Brain microvascular endothelial cell (primary cell): ENCODE data around the gene SSBP3.

Experiments used
- DNase-seq: peaks from one replicate; pipeline ENCODE4 v3.0.0-alpha.2; 2020
- H3K27ac ChIP-seq: fragments of 250-450 bp; sonication (Bioruptor Pico); 2 replicates; pipeline ENCODE4 v1.5.1; 2020; ENCODE audit warnings: mild to moderate bottlenecking, moderate library complexity
- H3K27me3 ChIP-seq: fragments of 250-450 bp; sonication (Bioruptor Pico); replicated peaks from 2 replicates; pipeline ENCODE4 v1.5.1; 2020; ENCODE audit warnings: mild to moderate bottlenecking
- H3K36me3 ChIP-seq: fragments of 250-450 bp; sonication (Bioruptor Pico); replicated peaks from 2 replicates; pipeline ENCODE4 v1.5.1; 2020; ENCODE audit warnings: mild to moderate bottlenecking
- H3K4me3 ChIP-seq: 2 replicates; pipeline ENCODE4 v1.5.1; 2011; ENCODE audit warnings: low read depth, mild to moderate bottlenecking, control low read depth, low read length, moderate library complexity
- in situ Hi-C: cut with HindIII; loops from 2 replicates; pipeline ENCODE4 v1.10.0; 2017; ENCODE audit warnings: low sequenced_read_pairs, low pct_ligation_motif_present
- TF ChIP-seq, protein P1 (sequence below): IDR thresholded peaks from 2 replicates; pipeline ENCODE4 v1.5.1; 2011; ENCODE audit warnings: low read depth, mild to moderate bottlenecking, moderate library complexity, low read length, control low read depth, inconsistent platforms; ENCODE audit errors: missing control alignments

SSBP3 gene

DNA sequence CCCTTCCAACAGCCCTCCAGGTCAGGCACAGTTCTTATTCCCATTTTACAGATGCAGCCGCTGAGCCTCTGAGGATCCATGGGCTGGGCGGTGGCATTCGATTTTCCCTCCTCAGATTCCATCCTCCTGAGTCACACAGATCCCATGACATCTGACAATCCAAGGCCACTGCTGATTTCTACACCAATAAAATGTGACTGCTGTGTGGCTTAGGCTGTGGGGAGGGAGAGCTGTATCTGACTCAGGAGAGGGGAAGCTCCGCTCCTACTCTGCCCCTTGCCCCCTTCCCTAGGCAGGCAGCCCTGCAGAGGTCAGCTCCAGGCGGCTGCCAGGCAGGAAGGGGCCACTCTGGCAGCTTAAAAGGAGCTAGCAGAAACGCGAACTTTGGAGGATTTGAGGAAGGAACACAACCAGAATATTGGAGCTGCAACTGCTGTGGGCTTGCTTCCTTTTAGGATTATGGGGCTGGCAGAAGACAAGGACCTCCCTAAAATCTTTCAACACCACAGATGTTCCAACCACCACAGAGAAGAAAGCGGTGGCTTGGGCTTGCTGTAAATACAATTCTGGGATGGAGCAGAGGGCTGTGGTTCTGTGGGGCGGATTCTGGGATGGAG, 156.3 kb downstream of the SSBP3 start:
- H3K4me3 ChIP-seq: no peak overlapping the region
- in situ Hi-C loops: no loop called here
- no peaks in the 10 kb centered on the region for H3K36me3 ChIP-seq
- TF ChIP-seq, protein P1, sequence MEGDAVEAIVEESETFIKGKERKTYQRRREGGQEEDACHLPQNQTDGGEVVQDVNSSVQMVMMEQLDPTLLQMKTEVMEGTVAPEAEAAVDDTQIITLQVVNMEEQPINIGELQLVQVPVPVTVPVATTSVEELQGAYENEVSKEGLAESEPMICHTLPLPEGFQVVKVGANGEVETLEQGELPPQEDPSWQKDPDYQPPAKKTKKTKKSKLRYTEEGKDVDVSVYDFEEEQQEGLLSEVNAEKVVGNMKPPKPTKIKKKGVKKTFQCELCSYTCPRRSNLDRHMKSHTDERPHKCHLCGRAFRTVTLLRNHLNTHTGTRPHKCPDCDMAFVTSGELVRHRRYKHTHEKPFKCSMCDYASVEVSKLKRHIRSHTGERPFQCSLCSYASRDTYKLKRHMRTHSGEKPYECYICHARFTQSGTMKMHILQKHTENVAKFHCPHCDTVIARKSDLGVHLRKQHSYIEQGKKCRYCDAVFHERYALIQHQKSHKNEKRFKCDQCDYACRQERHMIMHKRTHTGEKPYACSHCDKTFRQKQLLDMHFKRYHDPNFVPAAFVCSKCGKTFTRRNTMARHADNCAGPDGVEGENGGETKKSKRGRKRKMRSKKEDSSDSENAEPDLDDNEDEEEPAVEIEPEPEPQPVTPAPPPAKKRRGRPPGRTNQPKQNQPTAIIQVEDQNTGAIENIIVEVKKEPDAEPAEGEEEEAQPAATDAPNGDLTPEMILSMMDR: no peak
- H3K27me3 ChIP-seq: no peaks in the 10 kb centered on the region
- peak; percentile 82 for DNase-seq
- no peak overlapping the region for H3K27ac ChIP-seq

GRCh38 chr1:54248966-54249365, 157.2 kb downstream of the SSBP3 start:
- Histone ChIP-seq H3K36me3 (no peaks in the 10 kb centered on the region), H3K27me3 (no peaks in the 10 kb centered on the region), H3K4me3 (no peak overlapping the region), H3K27ac (no peak overlapping the region)
- in situ Hi-C loops: no loop called here
- no peak for DNase-seq
- TF ChIP-seq, protein P1: no peak

- Histone ChIP-seq H3K27ac (no peak overlapping the region), H3K36me3 (no peaks in the 10 kb centered on the region), H3K27me3 (no peaks in the 10 kb centered on the region), H3K4me3 (no peak overlapping the region)
- no peak for DNase-seq
- in situ Hi-C loops: no loop called here
- TF ChIP-seq, protein P1: no peak
Observed at GRCh38 chr1:54247863-54248515, 158.2 kb downstream of the SSBP3 start.

DNA sequence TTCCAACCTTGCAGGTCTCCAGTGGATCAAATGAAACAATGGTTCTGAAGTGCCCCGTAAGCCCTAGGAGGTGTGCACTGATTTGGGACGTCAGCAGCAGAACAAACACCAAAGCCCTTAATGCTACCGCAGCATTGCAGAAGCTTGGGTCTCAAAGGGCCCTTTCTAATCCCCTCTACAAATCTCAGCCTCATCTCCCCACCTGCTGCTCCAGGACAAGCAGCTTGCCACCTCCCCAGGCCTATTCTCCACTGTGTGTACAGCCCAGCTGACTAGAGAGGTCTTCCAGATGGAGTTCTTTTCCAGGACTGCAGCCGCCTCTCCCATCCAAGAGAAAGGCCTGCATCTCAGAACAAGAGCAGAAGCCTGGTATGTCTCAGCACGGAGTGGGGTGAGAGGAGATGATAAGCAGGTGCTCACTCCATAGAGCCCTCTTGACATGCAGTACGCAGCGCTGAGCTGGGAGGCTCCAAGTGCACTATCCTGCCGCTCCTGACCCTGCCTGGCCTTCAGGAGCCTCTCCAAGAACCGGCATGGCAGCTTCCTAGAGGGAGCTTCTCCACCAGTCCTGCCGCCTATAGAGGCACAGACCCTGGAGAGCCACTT, 160.0 kb downstream of the SSBP3 start:
- TF ChIP-seq, protein P1: no peak
- H3K36me3 ChIP-seq: no peaks in the 10 kb centered on the region

GRCh38 chr1:54245501-54245900, 160.7 kb downstream of the SSBP3 start:
- H3K4me3 ChIP-seq: no peak overlapping the region
- in situ Hi-C loops: no loop called here
- no peaks in the 10 kb centered on the region for H3K36me3 ChIP-seq
- no peaks in the 10 kb centered on the region for H3K27me3 ChIP-seq
- TF ChIP-seq, protein P1: no peak
- no peak for DNase-seq
- H3K27ac ChIP-seq: no peak overlapping the region

More for the DNA sequence above, 160.0 kb downstream of the SSBP3 start:
- in situ Hi-C loops: no loop called here
- DNase-seq: no peak
- Histone ChIP-seq H3K27ac (no peak overlapping the region), H3K4me3 (no peak overlapping the region), H3K27me3 (no peaks in the 10 kb centered on the region)
